GM12864 (cell line): ENCODE data around the gene PDE11A.

Experiments
- DNase-seq: peaks from one replicate; pipeline ENCODE4 v3.0.0-alpha.2; 2011; ENCODE audit warnings: low read depth
- H3K4me3 ChIP-seq: 2 replicates; pipeline ENCODE4 v1.5.1; 2011; ENCODE audit warnings: mild to moderate bottlenecking, low read depth, low read length, control low read depth
- CTCF ChIP-seq: IDR thresholded peaks from 2 replicates; pipeline ENCODE4 v1.5.1; 2011; ENCODE audit warnings: low read depth, mild to moderate bottlenecking, moderate library complexity, low read length, control low read depth, inconsistent platforms; ENCODE audit errors: missing control alignments

The PDE11A gene

GRCh38 chr2:177816766-177817165 is 255.8 kb downstream of the PDE11A start:
- no peak for TF ChIP-seq CTCF
- no peak for DNase-seq
- H3K4me3 ChIP-seq = no peak overlapping the region

- H3K4me3 ChIP-seq = no peak overlapping the region
- TF ChIP-seq CTCF = no peak
- no peak for DNase-seq
Measured at GRCh38 chr2:177812713-177813396, 259.7 kb downstream of the PDE11A start.

- DNase-seq = no peak
- no peak for TF ChIP-seq CTCF
- H3K4me3 ChIP-seq = no peak overlapping the region
Measured at GRCh38 chr2:177810906-177811305, 261.7 kb downstream of the PDE11A start.

- no peak for DNase-seq
- TF ChIP-seq CTCF = no peak
- H3K4me3 ChIP-seq = no peak overlapping the region
Measured at GRCh38 chr2:177808984-177809809, 263.4 kb downstream of the PDE11A start.

GRCh38 chr2:177806025-177806424 is 266.6 kb downstream of the PDE11A start:
- no peak for TF ChIP-seq CTCF
- no peak for DNase-seq
- no peak overlapping the region for H3K4me3 ChIP-seq

GRCh38 chr2:177799531-177799930 is 273.0 kb downstream of the PDE11A start:
- TF ChIP-seq CTCF = peak; percentile 32
- no peak for DNase-seq
- H3K4me3 ChIP-seq = no peak overlapping the region

GRCh38 chr2:177797808-177798207 is 274.8 kb downstream of the PDE11A start:
- no peak overlapping the region for H3K4me3 ChIP-seq
- DNase-seq = no peak
- no peak for TF ChIP-seq CTCF
